A673 (cell line): ENCODE results near the gene CTIF.

Experiments
- EZH2 ChIP-seq: fragments of 200-600 bp; sonication (generic); IDR thresholded peaks from 2 replicates; pipeline ENCODE4 v1.6.1; 2017; ENCODE audit warnings: borderline replicate concordance, low read depth, mild to moderate bottlenecking, mixed read lengths, antibody characterized with exemption, low read length; ENCODE audit not compliant: poor library complexity, severe bottlenecking
- TF ChIP-seq, protein P1 (sequence below): fragments of 300-800, 200-600 bp; sonication (generic); conservative IDR thresholded peaks from 2 replicates; pipeline ENCODE4 v1.5.1; 2017; ENCODE audit warnings: low read depth, mild to moderate bottlenecking, antibody characterized with exemption, low read length, moderate library complexity, mixed read lengths

DNA sequence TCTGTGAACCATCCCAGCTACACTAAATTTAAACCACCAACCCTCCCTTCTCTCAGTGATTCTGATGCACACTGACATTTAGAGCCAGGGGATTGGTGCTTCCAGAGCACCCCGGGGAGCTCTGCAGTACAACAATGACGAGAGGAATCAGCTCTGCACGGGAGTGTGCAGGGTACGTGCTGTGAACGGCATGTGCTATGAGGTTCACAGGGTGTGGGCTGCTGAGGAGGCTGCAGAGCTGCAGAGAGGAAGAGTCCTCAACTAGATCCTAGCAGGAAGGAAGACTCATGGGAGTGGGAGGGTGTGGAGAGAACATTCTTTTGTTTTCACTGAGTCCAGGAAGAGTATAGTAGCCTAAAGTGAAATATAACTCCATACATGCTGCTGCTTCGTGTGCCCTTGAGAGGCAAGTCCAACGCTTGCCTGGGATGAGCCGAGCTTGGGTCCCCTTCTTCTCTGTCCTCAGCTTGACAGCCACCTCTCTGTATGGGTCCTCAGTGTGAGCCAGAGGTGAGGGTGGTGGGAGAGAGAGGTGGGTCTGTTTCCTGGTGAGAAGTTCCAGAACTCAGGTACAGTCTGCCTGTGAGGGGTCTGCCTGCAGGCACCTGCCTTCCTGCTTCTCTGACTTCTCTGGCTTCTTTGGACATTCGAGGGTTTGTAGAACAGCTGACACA lies 118.8 kb downstream of the CTIF start:
- TF ChIP-seq, protein P1, sequence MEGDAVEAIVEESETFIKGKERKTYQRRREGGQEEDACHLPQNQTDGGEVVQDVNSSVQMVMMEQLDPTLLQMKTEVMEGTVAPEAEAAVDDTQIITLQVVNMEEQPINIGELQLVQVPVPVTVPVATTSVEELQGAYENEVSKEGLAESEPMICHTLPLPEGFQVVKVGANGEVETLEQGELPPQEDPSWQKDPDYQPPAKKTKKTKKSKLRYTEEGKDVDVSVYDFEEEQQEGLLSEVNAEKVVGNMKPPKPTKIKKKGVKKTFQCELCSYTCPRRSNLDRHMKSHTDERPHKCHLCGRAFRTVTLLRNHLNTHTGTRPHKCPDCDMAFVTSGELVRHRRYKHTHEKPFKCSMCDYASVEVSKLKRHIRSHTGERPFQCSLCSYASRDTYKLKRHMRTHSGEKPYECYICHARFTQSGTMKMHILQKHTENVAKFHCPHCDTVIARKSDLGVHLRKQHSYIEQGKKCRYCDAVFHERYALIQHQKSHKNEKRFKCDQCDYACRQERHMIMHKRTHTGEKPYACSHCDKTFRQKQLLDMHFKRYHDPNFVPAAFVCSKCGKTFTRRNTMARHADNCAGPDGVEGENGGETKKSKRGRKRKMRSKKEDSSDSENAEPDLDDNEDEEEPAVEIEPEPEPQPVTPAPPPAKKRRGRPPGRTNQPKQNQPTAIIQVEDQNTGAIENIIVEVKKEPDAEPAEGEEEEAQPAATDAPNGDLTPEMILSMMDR, result no peak
- TF ChIP-seq EZH2, result no peak
